Stimulated activated CD4-positive, alpha-beta T cell treated with anti-CD3 and anti-CD28 coated beads, Interleukin-4, amount 100 ng/mL, for 1 hour (primary cell): Measurements from ENCODE around the gene COL15A1.

Source experiments
- DNase-seq: peaks from one replicate; pipeline ENCODE4 v3.0.0-alpha.2; 2020

Gene COL15A1

DNA sequence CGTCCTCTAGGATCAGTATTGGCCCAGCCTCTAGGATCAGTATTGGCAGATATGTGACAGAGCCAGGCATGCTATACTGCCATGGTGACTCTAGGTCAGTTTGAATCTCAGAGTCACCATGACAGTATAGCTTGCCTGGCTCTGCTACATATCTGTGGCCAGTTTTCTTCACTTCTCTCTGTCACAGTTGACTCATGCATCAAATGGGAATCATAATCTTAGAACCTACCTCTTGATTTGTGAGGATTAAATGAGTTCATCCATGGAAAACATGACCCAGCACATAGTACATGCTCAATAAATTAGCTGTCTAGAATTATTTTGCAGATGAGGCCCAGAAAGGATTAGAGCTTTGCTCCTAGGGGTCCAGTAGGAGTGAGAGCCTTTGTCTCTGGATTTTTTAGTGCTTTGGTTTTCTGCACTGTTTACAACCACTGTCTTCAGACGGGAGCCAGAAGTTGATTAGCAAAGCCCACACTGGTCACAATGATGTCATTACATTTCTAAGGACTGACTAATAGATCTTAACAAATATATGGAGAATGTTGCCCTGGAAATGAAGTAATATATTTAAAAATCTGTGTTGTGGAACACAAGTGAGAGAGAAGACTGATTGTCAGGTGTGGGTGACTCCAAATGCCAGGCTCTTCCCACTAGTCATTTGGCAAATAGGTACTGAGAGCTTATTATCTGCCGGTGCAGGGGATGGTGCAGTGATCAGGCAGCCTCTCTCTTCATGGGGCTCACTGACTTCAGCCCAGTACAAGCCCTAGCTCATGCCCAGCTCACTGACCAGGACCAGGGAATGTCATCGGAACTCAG is 76.0 kb downstream of the COL15A1 start:
- no peak for DNase-seq

DNA sequence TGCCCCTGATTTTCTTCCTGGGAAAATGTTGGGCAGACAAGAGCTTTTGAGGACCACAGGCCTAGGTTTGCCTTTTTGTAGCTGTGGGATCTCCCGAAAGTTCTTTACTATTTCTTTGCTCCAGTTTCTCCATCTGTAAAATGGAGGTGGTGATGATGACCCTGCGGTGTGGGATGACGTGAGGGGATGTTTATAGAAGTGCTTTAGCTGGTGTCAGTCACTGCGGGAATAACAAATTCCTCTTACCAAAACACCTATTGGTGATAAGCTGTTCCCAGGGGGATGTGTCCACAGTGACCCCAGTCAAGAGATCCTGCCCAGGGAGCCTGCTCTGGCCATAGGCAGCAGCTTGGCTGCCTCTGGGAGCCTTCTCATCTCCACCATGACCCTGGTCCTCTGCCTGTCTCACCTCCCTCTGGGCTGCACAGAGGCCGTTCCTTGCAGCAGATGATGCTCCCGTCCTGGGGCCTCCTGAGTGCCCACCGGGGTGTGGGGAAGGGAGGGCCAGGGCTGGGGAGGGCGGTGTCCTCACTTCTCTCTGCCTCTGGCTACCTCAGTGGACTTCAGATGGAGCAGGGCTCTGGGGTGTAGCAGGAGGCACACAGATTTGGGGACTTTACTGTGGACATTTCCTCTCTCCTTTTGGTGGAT is 77.2 kb downstream of the COL15A1 start:
- DNase-seq, result no peak

DNA sequence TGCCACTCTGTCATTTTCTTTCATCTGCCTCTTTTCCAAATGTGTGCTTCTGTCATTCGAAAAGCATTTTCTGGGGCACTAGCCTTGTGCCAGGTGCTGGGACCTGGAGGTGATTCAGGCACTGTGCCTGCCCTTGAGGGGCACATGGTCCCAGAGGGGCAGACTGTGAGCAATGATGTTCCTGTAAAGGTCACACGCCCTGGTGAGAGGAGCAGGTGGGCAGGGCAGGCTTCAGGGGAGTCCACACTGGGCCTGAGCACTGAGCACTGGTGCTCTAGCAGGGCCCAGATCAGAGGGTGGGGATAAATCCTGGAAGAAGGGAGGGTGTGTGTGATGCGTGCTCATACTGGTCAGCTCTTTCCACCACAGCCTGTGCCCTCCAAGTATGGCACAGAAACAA is 77.8 kb downstream of the COL15A1 start:
- DNase-seq, result no peak

DNA sequence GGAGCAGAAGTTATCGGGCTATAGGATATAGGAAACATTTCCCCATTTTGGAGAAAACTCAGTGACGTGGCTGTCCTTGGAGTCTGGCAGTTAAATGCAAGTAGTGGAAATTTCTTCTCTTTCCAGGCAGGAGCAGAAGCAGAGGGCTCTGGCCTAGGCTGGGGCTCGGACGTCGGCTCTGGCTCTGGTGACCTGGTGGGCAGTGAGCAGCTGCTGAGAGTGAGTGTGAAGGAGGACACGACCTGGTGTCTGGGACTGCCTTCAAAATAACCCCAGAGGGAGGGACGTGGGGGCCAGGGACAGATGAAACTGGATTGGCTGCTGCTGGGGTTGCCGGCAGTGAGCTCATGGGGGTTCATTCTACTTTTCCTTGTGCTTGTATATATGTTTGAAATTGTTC is 79.5 kb downstream of the COL15A1 start:
- no peak for DNase-seq

DNA sequence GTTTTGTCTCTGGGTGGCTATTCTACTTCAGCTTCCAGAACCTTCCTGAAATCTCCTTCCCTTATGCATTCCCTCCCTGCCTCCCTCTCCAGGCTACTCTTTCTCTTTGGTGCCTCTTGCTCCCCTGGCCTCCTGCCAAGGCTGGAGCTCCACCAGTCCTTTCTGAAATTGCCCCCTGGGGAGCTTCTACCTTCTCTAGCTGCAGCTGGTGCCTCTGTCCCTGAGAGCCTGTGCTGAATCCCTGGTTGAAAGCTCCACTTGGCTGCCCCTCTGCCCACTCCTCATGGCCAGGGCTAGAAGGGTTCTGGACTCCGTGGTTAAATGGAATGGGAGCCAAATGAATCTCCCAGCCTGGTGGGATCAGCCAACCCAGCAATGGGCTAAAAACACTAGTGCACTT is 80.1 kb downstream of the COL15A1 start:
- no peak for DNase-seq

DNA sequence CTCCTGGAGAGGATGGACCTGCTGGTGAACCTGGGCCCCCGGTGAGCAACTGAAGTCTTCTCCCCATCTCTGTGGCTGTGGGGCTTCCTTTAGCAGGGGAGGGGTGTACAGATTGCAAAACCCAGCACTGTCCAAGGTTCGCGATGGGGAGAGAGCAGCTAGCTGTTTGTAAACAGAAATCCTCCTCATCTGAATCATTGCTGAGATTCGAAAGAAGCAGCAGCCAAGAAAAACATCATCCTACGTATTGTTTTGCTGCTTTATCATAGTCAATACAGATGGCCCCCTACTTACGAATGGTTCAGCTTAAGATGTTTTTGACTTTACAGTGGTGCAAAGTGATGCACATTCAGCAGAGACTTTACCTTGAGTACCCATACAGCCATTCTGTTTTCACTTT is 81.3 kb downstream of the COL15A1 start:
- DNase-seq, result no peak

DNA sequence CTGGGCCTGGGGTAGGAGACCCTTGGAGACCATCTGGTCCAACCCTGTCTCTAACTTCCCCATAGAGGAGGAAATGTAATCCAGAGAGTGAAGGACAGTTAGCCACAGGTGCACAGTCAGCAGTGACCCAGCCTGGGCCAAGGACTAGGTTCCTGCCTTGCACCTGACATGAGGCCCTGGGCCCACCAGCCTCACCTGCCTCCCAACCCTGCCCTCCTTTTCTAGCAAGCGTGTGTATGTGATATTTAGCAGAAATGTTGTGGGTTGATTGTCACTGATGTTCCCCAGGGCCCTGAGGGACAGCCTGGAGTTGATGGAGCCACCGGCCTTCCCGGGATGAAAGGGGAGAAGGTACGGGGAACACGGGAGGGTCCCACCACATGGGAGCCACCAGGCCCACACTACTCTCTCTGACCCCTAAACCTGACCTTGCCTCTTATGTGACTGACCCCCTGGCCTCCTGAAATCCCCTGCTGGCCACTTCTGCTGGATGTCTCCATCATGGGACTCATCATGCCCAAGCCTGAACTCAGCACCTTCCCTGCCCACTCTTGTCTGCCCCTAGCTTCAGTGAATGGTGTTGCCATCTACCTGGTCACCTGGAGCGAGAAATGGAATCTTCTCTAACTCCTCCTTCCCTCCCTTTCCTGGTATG is 82.0 kb downstream of the COL15A1 start:
- no peak for DNase-seq

DNA sequence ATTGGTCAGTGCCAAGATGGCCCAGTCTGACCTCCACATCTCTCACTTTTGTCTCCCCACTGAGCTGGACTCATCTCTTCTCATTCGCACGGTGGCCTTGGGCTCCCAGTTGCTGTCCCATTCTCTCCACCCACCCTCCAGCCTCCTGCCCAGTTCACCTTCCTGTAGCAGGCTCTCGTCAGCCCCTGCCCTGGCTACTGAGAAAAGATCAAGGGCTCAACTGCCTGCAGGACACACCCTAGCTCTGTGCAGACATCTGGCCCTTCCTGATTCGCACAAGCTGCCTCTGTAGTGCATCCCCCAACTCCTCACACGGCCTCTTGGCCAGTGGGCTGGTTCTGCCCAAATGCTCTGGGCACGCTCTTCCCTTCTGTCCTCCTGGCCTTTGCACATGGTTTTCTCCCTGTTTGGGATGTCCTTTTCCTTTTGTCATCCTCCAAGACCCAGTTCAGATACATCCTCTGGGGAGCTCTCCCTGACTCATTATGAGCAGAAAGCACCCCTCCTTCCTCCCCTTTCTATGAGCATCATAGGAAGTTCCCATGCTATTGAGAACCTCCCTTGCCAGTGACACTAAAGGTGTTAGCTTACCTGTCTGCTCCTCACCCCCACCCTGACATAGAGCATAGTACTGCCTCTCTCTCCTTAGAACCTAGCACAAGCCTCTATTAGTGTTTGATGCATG is 82.7 kb downstream of the COL15A1 start:
- no peak for DNase-seq

DNA sequence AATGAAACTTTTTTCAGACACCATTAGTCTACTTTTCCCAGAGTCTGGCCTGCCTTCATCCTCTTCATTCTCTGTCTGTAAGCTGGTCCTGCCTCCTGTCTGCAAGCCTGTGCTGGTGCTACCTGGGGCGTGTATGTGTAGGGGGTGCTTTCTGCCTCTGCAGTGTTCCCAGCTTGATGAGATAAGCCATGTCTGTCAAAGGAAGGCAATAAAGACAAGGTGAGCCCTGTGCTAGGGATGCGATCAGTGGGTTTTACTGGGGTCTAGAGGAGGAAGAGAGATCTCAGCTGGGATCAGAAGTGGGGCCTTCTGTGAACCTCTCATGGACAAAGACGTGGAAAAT is 83.2 kb downstream of the COL15A1 start:
- DNase-seq, result no peak

DNA sequence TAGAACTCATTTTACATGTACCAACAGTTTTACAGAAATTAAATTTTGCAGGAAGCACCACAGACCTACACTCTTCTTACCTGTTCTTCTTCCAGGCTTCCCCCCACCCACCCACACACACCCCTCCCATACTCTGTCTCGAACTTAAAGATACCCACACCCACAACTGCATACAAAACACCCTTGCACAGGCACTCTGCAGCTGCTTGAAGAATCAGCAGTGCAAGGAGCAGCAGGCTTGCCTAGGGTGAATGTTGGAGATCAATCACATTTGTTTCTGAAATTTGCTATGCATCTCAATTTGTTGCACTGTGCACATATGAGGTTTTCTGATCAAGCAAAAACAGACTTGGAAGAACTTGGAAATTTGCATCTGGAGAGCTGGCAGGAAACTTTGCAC is 83.7 kb downstream of the COL15A1 start:
- no peak for DNase-seq

DNA sequence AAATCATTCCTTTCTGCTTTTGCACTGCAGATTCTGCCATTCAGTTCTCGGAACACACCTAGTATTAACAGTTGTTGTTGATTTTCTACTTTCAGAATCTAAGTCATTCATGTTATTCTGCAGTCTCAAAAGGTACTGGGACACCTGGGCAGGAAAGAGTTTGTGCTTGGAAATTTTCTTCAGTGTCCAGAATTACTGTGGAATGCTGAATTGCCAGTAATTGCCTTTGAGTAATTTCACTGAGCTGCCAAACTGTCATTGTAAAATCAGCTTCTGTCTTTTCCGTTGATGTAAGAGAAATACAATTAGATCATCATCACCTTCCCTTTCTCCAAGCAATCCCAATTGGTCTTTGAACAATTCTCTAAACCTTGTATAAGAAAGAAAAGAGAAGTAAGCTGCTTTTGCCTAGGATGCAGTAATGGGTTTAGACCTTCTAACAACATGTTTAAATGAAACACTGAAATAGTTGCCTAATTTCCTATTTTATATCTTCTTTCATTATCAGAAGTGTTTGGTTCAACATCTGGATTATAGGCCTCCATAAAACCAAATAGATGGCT is 85.5 kb downstream of the COL15A1 start:
- no peak for DNase-seq

DNA sequence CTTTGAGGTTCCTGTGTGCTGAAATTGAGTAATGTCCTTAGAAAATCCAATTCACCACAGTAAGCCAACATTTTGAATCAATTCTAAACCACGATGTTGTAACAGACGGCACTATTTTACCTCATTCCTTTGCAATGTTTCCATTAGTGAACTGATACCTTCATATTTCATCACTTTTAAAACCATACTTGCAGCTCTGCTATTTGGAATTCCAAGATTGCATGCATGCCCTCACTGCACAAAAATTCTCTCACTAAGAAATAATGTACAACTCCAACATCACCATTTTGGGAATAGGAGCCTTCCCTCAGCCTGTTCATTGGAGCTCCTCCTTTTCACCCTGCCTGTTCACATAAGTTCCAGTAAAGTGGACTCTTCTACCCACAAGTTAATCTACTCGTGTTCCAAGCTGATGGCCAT is 86.4 kb downstream of the COL15A1 start:
- DNase-seq, result no peak

DNA sequence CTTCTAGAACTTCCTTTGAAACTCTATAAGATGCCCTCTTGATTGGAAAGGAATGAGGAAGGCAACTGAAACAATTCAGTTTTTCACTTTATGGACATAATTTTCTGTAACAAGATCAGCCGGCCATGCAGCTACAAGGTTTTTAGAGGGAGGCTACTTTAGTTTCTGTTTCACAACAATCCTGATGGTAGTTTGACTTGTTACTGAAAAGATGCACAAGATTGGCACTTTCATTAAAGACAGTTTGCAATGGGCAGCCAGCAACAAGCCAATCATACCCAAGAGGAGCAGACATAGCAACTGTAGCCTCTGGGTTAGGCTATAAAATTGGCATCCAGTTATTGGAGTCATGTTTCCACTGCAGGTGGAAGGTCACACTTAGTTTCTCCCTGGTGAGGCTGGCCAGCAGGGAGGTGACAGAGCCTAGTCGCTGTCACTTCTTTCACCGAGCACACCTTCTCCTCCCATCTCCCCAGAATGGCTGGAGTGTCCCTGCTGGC is 87.0 kb downstream of the COL15A1 start:
- DNase-seq, result no peak

DNA sequence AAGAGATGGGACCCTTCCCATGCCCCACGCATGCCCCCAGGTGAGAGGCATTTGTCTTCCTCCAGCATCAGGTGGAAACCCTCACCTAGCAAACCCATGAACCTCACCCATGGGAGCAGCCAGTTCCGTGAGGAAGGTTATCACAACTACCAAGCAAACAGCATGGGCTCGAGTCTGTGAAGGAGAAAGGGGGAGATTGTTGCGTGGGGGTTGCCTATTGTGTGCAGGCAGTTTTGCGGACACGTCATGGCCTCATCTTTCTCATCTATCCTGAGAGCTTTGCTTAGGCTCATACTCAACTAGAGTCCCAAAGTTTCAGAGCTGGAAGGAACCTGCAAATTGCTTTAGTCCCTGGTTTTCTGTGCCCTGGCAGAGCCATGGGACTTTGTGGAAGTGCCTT is 87.6 kb downstream of the COL15A1 start:
- no peak for DNase-seq

DNA sequence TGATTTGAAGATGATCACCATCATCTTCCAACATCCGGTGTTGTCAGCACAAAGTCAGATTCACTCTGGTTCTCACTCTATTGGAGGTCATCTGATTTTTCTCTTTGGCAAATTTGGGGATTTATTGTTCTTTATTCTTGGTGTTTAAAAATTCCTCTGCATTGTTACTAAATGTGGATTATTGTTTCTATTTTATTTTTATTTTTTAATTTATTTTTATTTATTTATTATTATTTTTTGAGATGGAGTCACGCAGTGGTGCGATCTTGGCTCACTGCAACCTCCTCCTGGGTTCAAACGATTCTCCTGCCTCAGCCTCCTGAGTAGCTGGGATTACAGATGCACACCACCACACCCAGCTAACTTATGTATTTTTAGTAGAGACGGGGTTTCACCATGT is 88.3 kb downstream of the COL15A1 start:
- no peak for DNase-seq

DNA sequence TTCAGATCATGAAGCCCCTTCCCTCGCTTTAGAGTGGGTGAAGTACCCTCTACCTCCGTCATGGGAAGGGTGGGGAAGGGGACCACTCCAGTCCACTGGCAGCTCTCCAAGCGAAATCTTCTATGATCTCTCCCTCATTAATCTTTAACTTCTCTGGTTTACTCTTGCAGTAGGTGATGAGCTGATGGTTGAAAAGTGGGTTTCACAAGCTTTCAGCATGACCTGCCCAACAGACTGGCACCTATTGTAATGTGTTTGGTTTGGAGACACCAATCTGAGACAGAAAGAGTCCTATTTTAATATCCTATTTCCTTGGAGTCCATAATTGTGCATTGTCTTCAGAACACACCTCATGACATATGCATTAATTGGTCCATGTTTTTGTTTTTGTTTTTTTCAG is 90.4 kb downstream of the COL15A1 start:
- no peak for DNase-seq

DNA sequence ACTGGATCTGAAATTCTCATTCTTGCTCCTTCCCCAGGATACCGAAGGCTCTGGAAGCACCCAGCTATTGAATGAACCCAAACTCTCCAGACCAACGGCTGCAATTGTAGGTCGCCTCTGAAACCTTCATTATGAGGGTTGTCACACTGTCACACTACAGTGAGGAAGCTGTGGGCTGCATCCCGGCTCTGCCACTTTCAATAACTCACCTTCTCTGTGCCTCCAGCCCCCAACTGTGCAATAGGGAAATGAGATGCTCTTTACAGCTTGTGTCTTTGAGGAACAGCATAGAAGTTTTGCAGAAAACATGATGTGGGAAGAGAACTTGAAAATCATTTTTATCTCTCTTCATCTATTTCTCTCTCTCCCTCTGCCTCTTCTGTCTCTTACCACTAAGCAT is 91.6 kb downstream of the COL15A1 start:
- no peak for DNase-seq

DNA sequence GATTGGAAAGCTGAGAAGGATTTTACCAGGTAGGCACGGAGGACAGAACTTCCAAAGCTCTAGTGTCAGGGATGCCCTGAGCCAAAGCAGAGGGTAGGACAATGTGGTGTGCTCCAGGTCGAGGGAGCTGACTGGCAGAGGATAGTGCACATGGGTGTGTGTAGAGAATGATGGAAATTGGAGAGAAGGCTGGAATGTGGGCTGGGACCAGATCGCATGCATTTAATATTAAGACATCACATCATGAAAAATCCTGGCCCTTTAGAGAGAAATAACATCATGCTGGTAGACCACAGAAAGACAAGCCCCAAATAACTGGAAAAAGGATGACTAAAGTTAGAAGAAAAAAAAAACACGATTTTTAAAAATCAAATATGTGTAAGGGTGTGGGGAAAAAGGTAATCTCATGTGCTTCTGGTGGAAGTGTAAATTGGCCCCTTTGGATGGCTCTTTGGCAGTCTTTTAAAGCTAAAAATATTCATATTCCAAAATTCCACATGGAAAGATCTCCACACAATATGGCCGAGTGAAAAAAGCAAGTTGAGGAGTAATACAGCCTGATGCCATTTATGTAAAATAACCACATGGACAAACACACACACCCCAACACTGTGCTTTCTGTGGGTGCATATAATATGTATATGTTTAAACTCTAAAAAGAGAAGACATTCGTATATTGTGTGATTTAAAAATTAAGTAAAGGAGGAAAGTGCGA is 94.2 kb downstream of the COL15A1 start:
- no peak for DNase-seq

DNA sequence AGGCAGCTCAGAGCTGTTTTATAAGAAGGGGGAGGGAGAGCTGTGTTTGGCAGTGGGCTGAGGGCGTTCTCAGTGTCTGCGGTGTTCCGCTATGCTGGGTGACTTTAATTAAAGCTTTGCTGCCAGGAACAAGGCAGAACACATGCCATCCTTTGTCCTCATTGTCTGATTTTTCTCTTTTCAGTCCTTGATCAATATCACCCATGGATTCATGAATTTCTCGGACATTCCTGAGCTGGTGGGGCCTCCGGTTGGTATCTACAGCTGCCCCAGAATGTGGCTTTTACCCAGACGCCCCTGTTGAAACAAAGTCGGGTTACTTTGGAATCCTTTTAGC is 94.7 kb downstream of the COL15A1 start:
- no peak for DNase-seq

DNA sequence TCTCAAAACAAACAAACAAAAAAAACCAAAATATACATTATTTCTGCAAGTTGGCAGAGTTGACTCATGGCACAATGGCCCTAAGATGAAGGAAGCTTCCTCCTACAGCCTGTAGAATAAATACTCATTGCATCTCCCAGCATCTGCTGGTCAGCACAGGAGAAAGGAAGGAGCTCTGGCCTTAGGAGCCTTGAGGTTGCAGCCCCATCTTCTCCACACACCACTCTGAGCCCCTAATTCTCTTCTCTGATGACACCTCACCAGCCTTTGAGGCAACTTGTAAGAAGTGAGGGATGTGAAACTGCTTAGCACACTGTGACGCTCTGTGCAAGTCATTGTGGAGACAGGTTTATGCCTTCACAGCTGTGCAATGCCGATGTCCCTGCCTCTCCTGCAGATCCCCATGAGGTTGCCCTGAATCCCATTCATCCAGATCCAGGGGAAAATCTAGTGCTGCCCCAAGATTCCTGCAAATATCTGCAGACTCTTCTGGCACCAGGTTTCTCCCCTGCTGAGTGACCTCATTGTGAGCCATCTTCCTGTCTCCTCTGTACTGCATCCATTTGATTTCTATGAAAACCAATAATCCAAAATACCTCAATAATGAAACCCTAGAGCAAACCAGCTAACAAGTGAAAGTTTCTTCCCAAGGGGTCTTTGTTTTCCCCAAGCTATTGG is 95.9 kb downstream of the COL15A1 start:
- DNase-seq, result no peak

DNA sequence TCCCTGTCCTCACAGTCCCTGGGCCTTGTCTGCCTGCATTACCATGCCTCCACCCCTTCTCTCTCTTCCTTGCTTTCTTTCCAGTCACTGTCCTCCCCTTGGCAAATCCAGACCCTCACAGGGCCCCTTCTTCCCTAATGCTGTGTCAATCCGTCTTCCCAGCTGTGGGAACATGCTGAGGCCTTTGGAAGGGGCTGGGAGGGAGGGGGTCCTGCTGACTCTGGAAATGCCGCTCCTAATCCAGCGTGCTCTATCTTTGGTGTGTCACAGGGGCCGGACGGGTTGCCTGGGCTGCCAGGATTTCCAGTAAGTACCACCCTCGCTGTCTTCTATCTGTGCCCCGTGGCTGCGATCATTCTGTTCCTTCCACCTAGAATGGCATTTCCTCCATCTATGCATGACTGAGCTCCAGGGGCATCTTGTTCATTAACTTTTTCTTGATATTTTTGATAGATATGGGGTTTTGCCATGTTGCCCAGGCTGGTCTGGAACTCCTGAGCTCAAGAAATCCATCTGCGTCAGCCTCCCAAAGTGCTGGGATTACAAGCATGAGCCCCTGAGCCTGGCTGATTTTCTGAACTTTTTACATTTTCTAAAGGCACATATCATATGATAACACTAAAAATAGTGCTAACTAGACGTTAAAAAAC is 96.7 kb downstream of the COL15A1 start:
- DNase-seq, result no peak
